Measurements from ENCODE around the gene NANOS1.
"Not testable (repeated sequence)": the region's sequence is repeated elsewhere in the genome, so short reads cannot be mapped to it uniquely, and the experiment has no call there.

The NANOS1 gene

DNA sequence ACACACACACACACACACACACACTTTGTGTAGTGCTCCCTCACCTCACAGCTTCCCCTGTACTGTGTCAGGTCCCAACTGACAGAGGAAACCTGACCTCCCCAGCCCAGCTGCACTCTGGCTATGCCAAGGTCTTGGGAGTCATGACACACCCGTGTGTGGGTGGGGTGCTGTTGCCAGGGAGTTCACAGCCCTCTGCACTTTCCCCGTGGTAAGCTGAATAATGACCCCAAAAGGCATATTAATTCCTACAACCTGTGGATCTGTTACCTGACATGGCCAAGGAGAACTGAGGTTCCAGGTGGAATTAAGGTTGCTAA, 8.9 kb upstream of the NANOS1 start:
- DNase-seq = no peak

DNA sequence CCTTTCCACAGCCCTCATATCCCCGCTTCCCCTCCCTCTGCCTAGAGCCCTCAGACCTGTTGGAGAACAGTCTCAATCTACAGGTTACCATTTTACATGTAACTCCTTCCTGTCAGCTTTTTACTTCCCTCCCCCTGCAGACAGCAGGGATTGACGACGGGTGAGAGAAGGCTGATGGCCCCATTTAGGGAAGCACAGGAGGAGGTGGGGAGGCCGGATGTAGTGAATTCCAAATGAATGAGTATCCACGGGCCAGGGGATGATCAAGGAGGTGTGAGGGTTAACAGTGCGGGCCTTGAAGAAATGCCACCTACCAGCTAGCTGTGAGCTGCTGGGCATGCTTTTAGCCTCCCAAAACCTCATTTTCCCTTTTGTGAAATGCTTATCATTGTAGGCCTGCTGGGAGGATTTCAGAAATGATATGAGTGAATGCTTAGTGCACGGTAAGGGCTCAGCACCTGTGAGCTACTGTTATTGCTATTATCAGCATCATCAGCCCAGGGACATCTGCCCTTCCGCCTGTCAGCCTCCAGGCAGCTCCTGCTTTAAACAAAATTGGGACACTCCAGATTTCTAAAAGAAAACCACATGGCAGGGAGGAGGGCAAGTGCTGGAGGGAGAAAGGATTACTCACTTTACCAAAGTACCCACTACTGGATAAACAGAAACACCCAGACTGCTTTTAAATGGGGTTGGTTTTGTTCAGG, 6.5 kb upstream of the NANOS1 start:
- DNase-seq = no peak

DNA sequence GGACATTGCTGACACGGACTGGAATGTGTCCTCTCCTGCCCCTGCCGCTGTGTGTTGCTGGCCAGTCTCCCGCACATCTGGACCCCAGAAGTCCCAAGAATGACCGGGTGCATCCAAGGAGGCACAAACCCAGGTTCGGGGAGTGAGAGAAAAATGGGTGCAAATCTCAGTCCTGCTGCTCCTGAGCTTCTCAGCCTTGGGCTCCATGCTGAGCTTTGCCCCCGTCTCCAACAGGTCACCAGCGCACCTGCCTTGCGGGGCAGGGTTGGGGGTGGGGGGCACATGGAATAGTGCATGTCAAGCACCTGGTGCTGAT, 6.0 kb upstream of the NANOS1 start:
- DNase-seq = no peak

GRCh38 chr10:119024882-119025281, 4.6 kb upstream of the NANOS1 start:
- no peak for DNase-seq

- DNase-seq = no peak
Observed at GRCh38 chr10:119025336-119025735, 4.2 kb upstream of the NANOS1 start.

- no peak for DNase-seq
Observed at GRCh38 chr10:119025776-119026175, 3.7 kb upstream of the NANOS1 start.

DNA sequence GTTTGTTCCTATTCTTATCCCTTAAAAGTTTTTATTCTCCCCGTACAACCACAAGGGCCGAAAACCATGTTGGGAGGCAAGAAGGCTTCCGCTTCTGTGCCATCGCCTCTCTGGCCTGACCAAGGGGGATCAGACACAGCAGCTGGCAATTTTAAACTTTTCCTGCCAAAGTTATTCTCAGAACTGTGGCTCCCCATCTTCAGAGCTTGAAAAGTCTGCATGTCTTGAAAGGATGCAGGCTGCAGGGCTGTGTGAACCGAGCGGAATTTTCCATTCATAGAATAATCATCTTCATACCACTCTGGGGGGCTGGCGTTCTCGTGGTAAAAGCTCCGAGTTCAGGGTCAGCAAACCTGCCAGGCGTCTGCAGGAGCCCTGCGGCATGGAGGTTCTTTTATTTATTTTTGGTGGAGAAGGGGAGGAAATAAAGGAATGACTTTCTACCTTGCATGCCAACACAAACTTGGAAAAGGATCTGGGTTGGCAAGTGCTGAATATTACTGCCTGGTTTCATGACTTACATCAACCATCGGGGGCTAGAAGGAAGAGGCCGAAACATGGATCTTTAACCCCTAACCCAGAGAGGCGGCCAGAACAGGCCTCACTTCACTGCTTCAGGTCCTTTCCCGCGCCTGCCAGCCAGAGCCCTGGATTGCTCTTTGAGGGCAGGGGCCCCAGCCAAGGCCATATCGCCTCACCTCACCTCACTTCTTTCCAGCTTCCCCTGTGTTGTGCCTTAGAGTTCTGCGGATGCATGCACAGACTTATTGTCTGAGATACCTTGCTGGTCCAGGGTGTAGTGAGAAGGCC, 3.0 kb upstream of the NANOS1 start:
- no peak for DNase-seq

DNA sequence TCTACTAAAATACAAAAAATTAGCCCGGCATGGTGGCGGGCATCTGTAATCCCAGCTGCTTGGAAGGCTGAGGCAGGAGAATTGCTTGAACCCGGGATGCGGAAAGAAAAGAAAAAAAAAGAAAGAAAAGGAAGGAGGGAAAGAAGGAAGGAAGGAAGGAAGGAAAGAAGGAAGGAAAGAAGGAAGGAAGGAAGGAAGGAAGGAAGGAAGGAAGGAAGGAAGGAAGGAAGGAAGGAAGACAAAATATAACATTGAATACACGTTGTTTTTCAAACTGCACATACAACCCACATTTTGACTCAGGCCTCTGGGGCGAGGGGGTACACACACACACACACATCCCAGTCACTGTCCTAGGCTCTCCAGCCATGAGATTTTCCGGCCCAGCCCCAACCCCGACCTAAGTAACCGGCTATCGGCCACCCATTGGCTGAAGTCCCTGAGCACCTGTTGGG, 1.0 kb upstream of the NANOS1 start:
- DNase-seq = not testable (repeated sequence)

DNA sequence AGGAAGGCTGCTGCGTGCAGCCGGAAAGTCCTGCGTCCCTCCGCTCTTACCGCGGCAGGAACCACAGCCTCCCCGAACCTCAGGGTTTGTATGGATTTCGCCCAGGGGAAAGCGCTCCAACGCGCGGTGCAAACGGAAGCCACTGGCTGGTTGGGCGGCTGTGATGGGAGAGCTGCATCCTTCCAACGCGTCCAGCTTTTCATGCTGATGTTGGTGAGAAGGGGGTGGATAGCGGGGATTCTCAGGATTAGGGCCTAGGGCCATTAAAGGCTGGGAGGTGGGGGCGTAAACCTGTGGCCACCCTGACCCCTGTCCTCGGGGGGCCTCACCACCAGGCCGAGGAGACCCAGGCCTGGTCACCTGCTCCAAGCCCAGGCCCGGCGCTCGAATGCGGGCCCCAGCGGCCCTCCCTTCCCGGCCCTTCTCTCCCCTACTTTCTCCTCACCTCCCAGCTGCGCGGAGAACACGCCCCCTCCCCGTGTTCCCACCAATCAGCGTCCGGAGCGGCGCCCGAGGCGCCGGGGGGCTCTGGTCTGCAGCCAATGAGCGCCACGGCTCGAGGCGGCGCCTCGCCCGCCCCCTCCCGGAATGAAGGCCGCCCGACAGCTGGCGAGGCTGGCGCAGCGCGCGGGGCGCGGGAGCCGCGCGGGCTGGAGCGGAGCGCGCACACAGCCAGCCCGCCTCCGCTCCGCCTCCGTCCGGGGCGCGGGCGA, 458 bp upstream of the NANOS1 start:
- no peak for DNase-seq

DNA sequence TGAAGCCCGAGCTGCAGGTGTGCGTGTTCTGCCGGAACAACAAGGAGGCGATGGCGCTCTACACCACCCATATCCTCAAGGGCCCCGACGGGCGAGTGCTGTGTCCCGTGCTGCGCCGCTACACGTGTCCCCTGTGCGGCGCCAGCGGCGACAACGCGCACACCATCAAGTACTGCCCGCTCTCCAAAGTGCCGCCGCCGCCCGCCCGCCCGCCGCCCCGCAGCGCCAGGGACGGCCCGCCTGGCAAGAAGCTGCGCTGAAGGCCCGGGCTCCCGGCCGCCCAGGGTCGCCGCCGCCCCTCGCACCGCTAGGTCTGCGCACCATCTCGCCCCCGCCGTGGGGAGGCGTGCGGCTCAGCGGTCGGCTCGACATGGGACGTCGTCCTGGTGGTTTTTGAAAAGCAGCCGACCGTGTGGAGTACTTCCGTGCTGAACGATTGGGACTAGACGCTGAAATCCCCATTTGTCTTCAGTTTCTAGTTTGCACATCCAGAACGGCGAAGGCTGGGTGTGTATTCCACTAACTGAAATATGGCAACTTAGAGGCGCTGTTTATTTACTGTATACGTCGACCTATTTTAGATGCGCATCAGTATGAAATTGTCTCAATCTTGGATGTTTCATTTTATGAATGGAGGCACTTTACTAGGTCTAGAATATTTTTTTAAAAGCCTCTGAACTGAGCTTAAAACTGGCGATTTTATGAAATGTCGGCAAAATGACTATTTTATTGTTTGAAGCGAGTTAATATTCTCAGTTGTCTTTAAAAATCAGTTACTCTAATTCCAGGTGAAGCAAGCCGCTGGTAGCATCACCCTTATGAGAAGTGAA, 1.1 kb downstream of the NANOS1 start:
- no peak for DNase-seq

DNA sequence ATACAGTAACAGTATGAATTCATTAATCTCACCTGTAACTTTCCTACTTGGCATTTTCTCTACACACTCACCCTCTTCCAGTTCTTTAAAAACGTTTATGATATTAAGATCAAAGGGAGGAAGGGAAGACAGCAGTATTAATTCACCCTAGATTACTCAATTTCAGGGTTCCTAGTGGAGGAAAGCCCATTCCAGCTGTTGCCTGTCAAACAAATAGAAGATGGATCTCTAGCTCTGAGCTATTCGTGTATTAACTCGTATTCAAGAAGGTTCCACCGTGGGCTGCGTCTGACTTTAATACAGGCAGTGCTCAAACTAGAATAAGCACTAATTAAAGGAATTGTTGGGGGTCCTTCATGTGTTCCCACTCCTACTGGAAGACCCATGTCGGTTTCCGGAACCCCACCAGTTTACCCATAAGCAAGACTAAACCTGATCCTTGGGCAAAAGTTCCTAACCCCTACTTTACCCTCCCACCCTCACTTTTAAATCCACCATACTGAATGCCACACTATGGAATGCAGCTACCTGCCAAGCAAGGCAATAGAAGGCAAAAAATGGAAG, 2.1 kb downstream of the NANOS1 start:
- no peak for DNase-seq

- no peak for DNase-seq
Observed at GRCh38 chr10:119039161-119039560, 9.6 kb downstream of the NANOS1 start.

DNA sequence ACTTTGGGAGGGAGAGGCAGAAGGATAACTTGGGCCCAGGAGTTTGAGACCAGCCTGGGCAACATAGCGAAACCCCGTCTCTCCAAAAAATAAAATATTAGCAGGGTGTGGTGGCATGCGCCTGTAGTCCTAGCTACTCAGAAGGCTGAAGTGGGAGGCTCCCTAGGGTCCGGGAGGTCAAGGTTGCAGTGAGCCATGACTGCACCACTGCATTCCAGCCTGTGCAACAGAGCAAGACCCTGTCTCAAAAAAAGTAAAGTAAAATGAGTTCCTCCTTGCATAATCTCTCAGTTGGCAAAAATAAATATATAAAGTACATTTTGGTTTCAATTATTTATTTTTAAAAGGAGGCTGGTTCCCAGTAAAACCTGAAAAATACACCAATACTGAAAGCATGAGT, 11.8 kb downstream of the NANOS1 start:
- no peak for DNase-seq

DNA sequence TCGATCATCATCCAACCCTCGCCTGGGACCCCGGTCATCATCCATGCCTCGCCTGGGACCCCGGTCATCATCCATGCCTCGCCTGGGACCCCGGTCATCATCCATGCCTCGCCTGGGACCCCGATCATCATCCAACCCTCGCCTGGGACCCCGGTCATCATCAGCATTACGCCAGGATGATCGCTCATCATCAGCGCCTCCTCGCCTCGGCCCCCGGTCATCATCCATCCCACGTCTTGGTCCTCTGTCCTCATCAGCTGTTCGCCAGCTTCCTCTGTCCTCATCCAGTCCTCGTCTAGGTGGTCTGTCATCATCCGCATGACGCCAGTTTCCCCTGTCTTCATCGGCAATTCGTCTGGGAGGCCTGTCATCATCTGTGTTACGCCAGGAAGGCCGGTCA, 12.7 kb downstream of the NANOS1 start:
- no peak for DNase-seq

- DNase-seq = no peak
Observed at GRCh38 chr10:119045561-119045960, 16.0 kb downstream of the NANOS1 start.

DNA sequence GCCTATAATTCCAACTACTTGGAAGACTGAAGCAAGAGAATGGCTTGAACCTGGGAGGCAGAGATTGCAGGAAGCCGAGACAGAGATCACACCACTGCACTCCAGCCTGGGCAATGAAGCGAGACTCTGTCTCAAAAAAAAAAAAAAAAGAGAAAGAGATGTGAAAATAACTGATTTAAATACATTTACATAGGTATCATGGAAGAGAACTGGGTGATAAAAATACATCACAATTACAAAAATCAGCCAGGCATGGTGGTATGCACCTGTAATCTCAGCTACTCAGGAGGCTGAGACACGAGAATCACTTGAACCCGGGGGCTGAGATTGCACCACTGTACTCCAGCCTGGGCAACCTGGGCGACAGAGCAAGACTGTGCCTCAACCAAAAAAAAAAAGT, 19.8 kb downstream of the NANOS1 start:
- no peak for DNase-seq

DNA sequence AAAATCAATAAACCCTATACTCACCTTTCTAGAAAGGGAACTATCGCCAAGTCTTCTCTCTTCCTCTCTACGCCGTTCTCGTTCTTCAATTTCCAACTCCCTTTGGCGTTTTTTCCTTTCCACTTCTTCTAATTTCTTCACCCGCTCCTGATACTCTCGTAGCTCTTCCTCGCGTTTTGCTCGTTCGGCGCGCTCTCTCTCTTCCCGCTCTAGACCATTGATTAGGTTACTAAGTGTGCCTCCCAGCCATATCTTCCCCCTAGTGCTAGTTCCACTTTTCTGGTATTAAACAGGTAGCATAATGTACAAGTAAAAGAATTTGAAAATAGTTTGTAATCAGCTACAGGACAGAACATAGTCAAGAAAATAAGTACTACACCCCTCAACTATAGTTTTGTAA, 20.3 kb downstream of the NANOS1 start:
- no peak for DNase-seq

GRCh38 chr10:119051775-119052174, 22.3 kb downstream of the NANOS1 start:
- no peak for DNase-seq

DNA sequence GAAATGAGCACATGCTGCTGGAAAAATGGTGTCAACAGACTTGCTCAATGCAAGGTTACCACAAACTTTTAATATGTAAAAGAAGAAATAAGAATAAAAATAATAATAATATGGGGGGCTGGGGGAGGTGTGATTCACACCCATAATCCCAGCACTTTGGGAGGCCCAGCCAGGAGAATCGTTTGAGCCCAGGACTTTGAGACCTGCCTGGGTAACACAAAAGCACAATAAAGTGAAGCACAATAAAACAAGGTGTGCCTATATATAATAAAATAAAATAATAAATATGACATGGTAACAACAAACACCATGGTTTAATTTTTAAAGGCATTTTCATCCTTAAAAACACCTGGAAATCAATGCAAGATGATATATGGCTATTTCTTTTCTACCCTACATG, 26.0 kb downstream of the NANOS1 start:
- DNase-seq = no peak

- DNase-seq = no peak
Observed at GRCh38 chr10:119058010-119058409, 28.5 kb downstream of the NANOS1 start.

GRCh38 chr10:119059557-119059956, 30.0 kb downstream of the NANOS1 start:
- no peak for DNase-seq

DNA sequence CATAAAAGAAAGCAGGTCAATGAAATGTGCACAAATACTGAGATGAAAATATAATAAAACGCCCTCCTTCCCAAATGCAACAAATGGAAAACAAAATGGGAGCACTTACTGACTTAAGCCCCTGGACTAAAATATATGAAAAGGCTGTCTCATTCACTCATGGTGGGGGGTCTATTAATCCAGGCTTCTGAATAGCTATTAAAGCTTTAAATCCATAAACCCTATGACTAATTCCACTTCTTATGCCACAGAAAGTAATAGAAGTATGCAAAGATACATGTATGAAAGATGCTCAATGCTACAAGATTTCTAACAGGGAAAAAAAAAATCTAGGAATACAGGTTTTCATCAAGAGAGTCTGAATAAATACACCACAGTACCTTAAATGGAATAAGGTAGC, 30.6 kb downstream of the NANOS1 start:
- DNase-seq = no peak

DNA sequence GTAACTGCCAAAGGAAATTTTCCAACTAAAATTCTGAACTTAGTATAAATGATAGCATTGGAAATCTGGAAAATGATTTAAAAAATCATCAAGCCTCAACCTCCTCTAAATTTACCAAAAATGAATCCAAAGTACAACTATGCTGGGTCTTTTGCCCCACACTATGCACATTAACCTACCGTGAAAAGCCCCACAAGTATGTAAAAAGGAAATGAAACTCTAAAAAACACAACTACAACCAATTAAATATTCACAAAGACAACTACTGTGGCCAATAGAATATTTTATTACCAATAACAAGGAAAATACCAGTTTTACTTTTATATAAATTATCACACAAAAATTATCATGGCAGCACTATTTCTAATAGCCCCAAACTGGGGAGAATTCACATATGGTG, 31.8 kb downstream of the NANOS1 start:
- DNase-seq = no peak

All from cerebellar nuclear complex (tissue), 1 donor.